GM12874 (cell line): ENCODE measurements around the gene POU6F2.

Source experiments
- CTCF ChIP-seq: IDR thresholded peaks from 2 replicates; pipeline ENCODE4 v1.5.1; 2011; ENCODE audit warnings: low read depth, mild to moderate bottlenecking, control low read depth, low read length, moderate library complexity; ENCODE audit not compliant: insufficient read depth

The POU6F2 gene

GRCh38 chr7:39128287-39128843 is 150.7 kb downstream of the POU6F2 start:
- TF ChIP-seq CTCF: no peak

- no peak for TF ChIP-seq CTCF
These were observed 152.6 kb downstream of the POU6F2 start for GRCh38 chr7:39130274-39130673.

GRCh38 chr7:39130857-39131526 is 153.3 kb downstream of the POU6F2 start:
- TF ChIP-seq CTCF: no peak

GRCh38 chr7:39132306-39132705 is 154.6 kb downstream of the POU6F2 start:
- no peak for TF ChIP-seq CTCF

GRCh38 chr7:39133088-39133487 is 155.4 kb downstream of the POU6F2 start:
- no peak for TF ChIP-seq CTCF

GRCh38 chr7:39137480-39137879 is 159.8 kb downstream of the POU6F2 start:
- TF ChIP-seq CTCF: no peak

GRCh38 chr7:39142750-39143149 is 165.0 kb downstream of the POU6F2 start:
- no peak for TF ChIP-seq CTCF
